ENCODE results near the gene KCNMA1. TPM values are rescaled to one million over a fixed set of nuclear protein-coding genes. Genes with fewer than 3 reads are reported as not detected.

The KCNMA1 gene
- total RNA-seq, 2 donors from 2014 or later, result 0.48 to 0.56 TPM

DNA sequence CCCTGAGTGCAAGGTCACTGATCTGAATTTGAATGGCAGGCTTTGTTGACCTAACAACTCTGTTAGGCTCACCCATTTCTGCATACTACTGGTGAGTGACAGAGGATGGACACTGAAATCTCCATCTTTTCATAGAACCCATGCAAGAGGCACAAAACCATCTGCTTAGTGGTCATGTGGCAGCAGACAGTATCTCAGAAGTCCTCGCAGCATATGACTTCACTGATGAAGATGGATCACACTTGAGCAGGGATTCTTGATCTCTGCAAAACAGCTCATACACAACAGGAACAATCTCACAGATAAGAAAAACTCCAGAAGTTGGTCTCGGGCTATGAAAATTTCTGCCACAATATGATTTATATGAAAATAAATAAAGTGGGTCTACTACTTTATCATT, 487.9 kb downstream of the KCNMA1 start:
- no peaks in the 10 kb centered on the region for H3K9me3 Mint-ChIP-seq

DNA sequence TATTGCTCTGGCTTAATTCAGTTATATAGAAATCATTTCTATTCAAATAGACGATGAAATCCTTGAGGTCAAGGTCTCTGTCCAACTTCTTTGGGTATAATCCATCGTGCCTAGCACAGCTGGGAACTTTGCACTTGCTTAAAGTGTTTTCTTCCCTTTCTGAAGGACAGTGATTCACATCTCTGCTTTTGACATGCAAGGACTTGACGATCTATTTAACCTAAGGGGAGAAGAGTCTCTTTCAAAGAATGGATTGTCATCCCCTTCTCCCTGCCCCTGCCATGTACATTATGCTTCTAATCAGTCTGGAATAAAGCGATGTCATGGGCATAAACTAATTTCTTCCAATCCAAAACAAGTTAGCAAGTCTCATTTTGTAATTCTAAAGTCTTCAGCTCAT, 488.6 kb downstream of the KCNMA1 start:
- no peak for ATAC-seq (replicated peaks)
- no peaks in the 10 kb centered on the region for H3K36me3 Mint-ChIP-seq (ENCODE audit: low read depth)
- no peaks in the 10 kb centered on the region for H3K27me3 Mint-ChIP-seq
- no peaks in the 10 kb centered on the region for H3K9me3 Mint-ChIP-seq
- H3K4me3 Mint-ChIP-seq, result no peak overlapping the region
- no peaks in the 10 kb centered on the region for H3K4me1 Mint-ChIP-seq
- no peak overlapping the region for H3K27ac Mint-ChIP-seq

More for the DNA sequence above, 487.9 kb downstream of the KCNMA1 start:
- Mint-ChIP-seq H3K4me3 (no peak overlapping the region), H3K27me3 (peaks cover 2% of the 10 kb centered on the region), H3K36me3 (ENCODE audit: low read depth) (no peaks in the 10 kb centered on the region), H3K4me1 (no peaks in the 10 kb centered on the region), H3K27ac (no peak overlapping the region)
- ATAC-seq (replicated peaks), result no peak

DNA sequence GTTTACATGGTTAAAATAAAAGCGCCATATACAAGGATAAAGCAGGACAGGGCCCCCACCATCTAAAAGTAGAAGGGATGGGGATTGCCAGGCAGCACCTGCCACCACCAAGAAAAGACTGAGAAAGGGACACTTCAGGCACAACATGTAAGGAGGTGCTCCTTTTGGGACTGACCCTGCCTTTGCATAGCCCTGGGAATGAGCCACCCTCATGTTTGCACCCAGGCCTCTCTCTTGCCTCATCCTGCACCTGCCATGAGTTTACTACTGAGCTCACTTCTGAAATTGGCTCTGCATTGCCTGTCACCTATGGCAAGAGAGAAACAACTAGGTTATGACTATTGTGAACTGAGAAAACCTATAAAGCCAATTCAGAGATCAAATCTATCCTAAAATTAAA, 489.7 kb downstream of the KCNMA1 start:
- H3K36me3 Mint-ChIP-seq (ENCODE audit: low read depth), result no peaks in the 10 kb centered on the region
- H3K27me3 Mint-ChIP-seq, result no peaks in the 10 kb centered on the region
- H3K9me3 Mint-ChIP-seq, result no peaks in the 10 kb centered on the region
- no peak overlapping the region for H3K27ac Mint-ChIP-seq
- H3K4me1 Mint-ChIP-seq, result no peaks in the 10 kb centered on the region
- no peak overlapping the region for H3K4me3 Mint-ChIP-seq
- ATAC-seq (replicated peaks), result no peak

DNA sequence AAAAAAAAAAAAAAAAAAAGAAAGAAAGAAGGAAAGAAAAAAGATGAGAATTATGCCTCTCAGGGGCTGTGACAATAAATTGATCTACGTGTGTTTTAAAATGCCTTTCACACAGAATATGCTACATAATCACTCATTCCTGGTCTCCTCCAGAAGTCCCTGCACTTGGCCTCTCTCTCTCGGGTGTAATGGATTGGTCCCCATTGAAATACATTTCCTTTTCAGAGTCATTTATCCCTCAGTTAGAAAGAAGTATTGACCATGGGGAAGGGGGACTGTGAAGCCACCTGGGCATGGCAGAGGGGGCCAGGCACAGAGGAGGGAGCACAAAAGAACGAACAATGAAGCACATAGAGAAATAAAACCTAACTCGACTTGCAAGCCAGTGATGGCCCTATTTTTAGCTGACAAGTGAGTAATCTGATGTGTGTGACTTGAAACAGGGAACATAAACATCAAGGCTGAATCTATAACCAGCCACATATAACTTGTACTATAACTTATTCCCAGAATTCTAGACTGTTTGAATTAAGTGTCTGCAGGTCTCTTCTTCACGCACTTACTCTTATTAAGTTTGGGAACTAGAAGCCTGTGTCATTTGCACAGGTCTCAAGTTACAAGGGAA, 490.8 kb downstream of the KCNMA1 start:
- H3K27ac Mint-ChIP-seq, result no peak overlapping the region
- H3K4me3 Mint-ChIP-seq, result no peak overlapping the region
- no peaks in the 10 kb centered on the region for H3K9me3 Mint-ChIP-seq
- no peaks in the 10 kb centered on the region for H3K27me3 Mint-ChIP-seq
- no peak for ATAC-seq (replicated peaks)
- H3K4me1 Mint-ChIP-seq, result no peaks in the 10 kb centered on the region
- H3K36me3 Mint-ChIP-seq (ENCODE audit: low read depth), result no peaks in the 10 kb centered on the region

DNA sequence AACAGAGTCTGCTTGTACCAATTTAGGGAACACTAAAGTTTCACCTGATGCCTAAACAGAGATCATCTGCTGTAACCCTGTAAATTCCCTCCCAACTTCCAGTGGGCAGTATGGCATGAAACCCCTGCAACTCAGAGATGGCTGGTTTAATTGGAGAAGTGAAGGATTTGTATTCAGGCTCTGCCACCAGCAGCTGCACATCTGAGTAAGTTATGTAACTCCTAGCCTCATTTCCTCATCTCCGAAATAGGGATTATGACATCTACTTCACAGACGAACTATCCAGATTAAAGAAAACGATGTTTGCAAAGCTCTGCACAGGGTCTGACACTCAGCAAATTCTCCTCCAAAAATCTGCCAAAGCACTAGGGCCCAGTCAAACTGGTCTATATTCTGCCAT, 493.0 kb downstream of the KCNMA1 start:
- Mint-ChIP-seq H3K4me1 (no peaks in the 10 kb centered on the region), H3K9me3 (no peaks in the 10 kb centered on the region), H3K27ac (no peak overlapping the region), H3K4me3 (no peak overlapping the region), H3K36me3 (ENCODE audit: low read depth) (no peaks in the 10 kb centered on the region), H3K27me3 (peaks cover 6% of the 10 kb centered on the region)
- no peak for ATAC-seq (replicated peaks)

DNA sequence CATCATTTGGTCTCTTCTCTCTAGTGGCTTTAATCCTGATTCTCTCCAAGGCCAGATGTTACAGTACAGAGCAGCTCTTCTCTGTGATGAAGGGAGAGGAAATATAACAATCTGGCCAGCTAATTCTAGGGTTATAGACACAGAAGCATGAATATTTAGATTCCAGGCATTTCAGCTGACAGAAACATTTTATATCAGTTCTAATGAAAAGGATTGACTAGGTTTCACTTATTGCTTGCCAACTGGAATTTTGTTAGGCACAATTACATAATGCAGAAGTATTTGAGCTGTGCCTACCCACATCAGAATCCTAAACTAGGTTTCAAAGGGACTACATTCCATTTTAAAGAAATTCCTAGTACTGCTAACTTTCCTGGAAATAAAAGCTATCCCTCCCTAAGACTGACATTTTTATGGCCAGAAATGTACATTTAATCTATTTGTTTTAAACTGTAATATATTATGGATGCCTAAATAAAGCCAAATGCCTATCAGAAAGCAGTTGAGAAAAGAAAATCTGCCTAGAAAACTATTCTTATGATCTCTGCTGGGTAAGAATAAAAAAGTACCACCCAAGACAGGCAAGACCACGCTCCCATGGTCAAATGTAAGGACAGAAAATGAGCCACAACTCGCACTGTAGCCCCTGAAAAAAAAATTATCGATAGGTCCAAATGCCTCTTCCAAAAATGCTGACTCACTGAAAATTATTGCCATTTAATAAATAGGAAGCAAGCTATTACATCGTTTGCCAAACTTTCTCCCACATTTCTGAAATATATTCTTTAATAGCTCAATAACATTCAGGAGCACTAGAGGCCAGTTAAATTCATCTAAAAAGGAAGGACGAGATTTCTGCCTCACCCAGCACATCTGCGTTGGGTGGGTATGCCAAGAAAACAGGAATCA, 498.1 kb downstream of the KCNMA1 start:
- no peak for ATAC-seq (replicated peaks)
- H3K27ac Mint-ChIP-seq, result no peak overlapping the region

DNA sequence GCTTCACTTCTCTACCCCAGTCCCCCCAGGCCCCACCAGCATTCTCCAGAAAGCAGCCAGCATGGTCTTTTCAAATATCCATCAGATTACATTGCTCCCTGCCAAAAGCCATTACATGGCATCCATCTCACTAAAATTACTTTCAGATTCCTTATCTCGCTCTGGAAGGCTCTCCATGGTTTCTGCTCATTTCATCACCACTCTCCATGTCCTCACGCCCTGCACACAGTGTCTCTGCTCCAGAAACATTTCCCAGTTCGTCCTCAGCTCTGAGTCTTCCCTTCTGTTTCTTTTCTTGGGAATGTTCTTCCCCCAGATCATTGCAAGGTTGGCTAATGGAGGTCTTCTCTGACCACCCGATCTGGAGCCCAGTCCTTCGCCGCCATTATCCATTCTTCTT, 499.1 kb downstream of the KCNMA1 start:
- no peak for ATAC-seq (replicated peaks)
- Mint-ChIP-seq H3K36me3 (ENCODE audit: low read depth) (no peaks in the 10 kb centered on the region), H3K9me3 (no peaks in the 10 kb centered on the region), H3K4me3 (no peak overlapping the region), H3K4me1 (no peaks in the 10 kb centered on the region), H3K27ac (no peak overlapping the region), H3K27me3 (peaks cover 9% of the 10 kb centered on the region)

More for the DNA sequence above, 498.1 kb downstream of the KCNMA1 start:
- Mint-ChIP-seq H3K4me1 (no peaks in the 10 kb centered on the region), H3K4me3 (no peak overlapping the region), H3K9me3 (no peaks in the 10 kb centered on the region), H3K36me3 (ENCODE audit: low read depth) (no peaks in the 10 kb centered on the region), H3K27me3 (peaks cover 9% of the 10 kb centered on the region)

DNA sequence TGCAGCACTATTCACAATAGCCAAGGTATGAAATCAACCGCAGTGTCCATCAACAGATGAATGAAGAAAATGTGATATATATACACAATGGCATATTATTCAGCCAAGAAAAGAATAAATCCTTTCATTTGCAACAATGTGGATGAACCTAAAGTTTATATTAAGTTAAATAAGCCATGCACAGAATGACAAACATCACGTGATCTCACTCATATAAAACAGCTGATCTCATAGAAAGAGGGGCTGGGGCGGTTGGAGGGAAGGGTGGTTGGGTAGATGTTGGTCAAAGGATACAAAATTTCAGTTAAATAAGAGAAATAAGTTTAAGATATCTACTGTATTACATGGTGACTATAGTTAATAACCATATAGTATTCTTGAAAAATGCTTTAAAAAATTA, 502.1 kb downstream of the KCNMA1 start:
- peaks cover 15% of the 10 kb centered on the region for H3K27me3 Mint-ChIP-seq
- ATAC-seq (replicated peaks), result no peak
- H3K4me3 Mint-ChIP-seq, result no peak overlapping the region
- no peaks in the 10 kb centered on the region for H3K4me1 Mint-ChIP-seq
- no peaks in the 10 kb centered on the region for H3K9me3 Mint-ChIP-seq
- H3K27ac Mint-ChIP-seq, result no peak overlapping the region
- no peaks in the 10 kb centered on the region for H3K36me3 Mint-ChIP-seq (ENCODE audit: low read depth)

DNA sequence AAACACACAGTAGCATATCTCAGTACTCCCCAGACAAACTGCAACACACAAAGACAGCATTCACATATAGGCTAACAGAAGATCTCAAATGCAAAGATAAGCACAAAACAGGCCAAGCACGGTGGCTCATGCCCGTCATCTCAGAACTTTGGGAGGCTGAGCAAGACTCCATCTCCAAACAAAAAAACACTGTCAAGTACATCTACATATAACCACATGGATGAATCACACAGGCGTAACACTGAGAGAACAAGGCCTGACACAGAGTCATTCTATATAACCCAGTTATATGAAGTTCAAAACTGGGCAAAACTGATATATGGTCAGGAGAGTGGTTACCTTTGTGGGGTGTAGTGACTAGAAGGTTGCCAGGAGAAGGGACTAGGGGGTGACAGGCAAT, 506.4 kb downstream of the KCNMA1 start:
- ATAC-seq (replicated peaks), result no peak
- H3K27me3 Mint-ChIP-seq, result peaks cover 19% of the 10 kb centered on the region
- H3K27ac Mint-ChIP-seq, result no peak overlapping the region
- no peaks in the 10 kb centered on the region for H3K36me3 Mint-ChIP-seq (ENCODE audit: low read depth)
- H3K4me3 Mint-ChIP-seq, result no peak overlapping the region
- H3K9me3 Mint-ChIP-seq, result no peaks in the 10 kb centered on the region
- H3K4me1 Mint-ChIP-seq, result no peaks in the 10 kb centered on the region

DNA sequence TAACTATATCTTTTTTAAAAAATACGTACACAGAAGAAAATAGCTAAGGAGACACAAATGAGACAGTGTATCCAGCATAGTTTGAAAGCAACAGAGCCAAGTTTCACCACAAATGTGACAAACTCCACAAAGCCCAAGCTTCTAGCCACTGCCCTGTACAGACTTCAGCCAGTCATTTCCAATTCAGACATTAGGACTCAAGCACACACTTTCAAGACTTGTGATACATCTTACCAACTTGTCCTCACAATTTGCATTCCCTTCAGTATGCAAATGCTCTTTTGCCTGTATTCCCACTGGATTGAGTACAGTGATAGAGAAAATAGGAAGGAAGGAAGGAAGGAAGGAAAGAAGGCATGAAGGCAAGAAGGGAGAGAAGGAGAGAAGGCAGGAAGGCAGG, 510.4 kb downstream of the KCNMA1 start:
- no peak overlapping the region for H3K27ac Mint-ChIP-seq
- no peaks in the 10 kb centered on the region for H3K4me1 Mint-ChIP-seq
- no peak overlapping the region for H3K4me3 Mint-ChIP-seq
- no peak for ATAC-seq (replicated peaks)
- H3K27me3 Mint-ChIP-seq, result peaks cover 19% of the 10 kb centered on the region
- no peaks in the 10 kb centered on the region for H3K9me3 Mint-ChIP-seq
- H3K36me3 Mint-ChIP-seq (ENCODE audit: low read depth), result no peaks in the 10 kb centered on the region

DNA sequence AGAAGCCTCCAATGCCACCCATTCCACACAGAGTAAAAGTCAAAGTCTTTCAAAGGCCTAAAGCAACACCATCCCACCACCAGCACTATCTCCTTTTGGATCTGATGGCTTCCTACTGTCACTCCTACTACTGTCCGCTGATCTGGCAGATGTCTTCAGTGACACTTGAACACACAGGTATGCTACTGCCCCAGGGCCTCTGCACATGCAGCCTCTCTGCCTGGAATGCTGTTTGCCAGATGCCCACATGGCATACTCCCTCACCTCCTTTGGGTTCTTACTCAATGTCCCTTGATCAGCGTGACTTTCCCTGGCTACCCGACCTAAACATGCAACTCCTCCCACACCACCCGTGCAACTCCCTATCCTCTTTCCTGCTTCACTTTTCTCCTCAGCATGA, 512.4 kb downstream of the KCNMA1 start:
- no peak for ATAC-seq (replicated peaks)
- H3K9me3 Mint-ChIP-seq, result no peaks in the 10 kb centered on the region
- H3K4me1 Mint-ChIP-seq, result no peaks in the 10 kb centered on the region
- H3K27me3 Mint-ChIP-seq, result peaks cover 11% of the 10 kb centered on the region
- no peaks in the 10 kb centered on the region for H3K36me3 Mint-ChIP-seq (ENCODE audit: low read depth)
- no peak overlapping the region for H3K4me3 Mint-ChIP-seq
- no peak overlapping the region for H3K27ac Mint-ChIP-seq

DNA sequence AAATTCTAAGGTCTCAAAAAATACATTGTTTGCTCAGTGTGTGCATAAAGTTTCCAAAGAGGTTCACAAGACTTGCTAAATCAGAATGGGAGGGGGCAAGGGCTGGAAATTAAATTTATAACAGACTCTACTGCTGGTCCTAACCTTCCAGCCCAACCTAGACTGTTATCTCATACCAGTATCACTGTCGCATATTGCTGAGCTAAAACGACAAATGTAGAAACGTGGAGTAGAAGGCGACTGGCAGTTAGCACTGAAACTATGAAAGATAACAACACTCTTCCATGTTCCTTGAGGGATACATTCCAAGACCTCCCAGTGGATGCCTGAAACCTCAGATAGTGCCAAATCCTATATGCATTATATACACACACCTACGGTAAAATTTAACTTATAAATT, 514.3 kb downstream of the KCNMA1 start:
- Mint-ChIP-seq H3K27me3 (peaks cover 14% of the 10 kb centered on the region), H3K4me1 (no peaks in the 10 kb centered on the region)

DNA sequence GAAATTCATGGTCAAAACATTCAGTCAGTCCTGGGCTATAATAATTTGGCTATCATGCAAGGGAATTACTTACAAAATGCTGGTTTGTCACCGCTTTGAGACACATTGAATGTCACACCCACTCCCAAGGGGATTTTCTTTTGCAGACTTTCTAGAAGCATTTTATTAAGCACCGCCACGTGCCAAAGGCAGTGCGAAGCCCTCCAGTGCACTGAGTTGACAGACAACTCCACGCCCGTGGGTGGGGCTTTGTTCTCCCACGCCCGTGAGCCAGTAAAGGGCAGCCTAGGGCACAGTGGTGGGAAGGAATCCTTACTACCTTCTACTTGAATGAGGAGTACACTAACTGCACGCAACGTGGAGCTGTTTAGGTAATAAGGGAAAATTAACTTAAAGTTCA, 515.8 kb downstream of the KCNMA1 start:
- H3K4me1 Mint-ChIP-seq, result no peaks in the 10 kb centered on the region
- no peak overlapping the region for H3K27ac Mint-ChIP-seq
- H3K36me3 Mint-ChIP-seq (ENCODE audit: low read depth), result no peaks in the 10 kb centered on the region
- H3K27me3 Mint-ChIP-seq, result peaks cover 13% of the 10 kb centered on the region
- no peak overlapping the region for H3K4me3 Mint-ChIP-seq
- H3K9me3 Mint-ChIP-seq, result no peaks in the 10 kb centered on the region
- ATAC-seq (replicated peaks), result no peak

More for the DNA sequence above, 514.3 kb downstream of the KCNMA1 start:
- no peak overlapping the region for H3K4me3 Mint-ChIP-seq
- no peaks in the 10 kb centered on the region for H3K36me3 Mint-ChIP-seq (ENCODE audit: low read depth)
- H3K27ac Mint-ChIP-seq, result no peak overlapping the region
- no peak for ATAC-seq (replicated peaks)
- no peaks in the 10 kb centered on the region for H3K9me3 Mint-ChIP-seq

DNA sequence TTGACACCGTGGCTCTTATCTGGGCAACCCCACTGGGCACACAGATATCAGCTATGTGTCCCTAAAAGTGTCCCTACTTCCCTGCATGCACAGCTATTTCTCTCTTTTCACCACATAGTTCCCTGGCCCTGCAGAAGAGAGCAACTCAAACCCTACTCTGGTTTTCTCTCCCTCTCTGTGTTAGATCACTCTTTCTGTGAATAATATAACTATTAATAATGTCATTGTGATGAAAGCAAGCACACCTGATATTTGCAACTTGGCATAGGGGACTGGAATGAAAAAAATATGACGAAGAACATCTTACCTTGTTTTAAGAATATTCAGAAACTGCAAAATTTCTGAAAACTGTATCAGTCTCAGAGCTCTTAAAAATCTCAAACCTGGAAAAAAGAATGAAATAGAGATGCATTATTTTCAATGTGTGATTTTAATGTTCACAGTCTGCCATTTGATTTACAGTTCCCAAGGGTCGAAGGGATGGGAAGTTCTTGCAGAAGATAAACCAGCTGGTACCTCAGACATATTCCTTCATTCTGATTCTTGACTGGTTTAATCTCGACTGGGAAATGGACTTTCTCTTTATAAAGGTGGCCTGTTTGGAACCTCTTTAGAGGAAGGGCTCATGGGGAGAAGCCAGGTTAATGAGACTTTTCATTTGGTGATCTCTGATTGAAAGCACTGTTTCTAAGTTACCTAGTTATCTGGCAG, 516.8 kb downstream of the KCNMA1 start:
- no peaks in the 10 kb centered on the region for H3K36me3 Mint-ChIP-seq (ENCODE audit: low read depth)
- H3K27ac Mint-ChIP-seq, result no peak overlapping the region
- H3K4me1 Mint-ChIP-seq, result no peaks in the 10 kb centered on the region
- H3K4me3 Mint-ChIP-seq, result no peak overlapping the region
- H3K9me3 Mint-ChIP-seq, result no peaks in the 10 kb centered on the region
- peaks cover 18% of the 10 kb centered on the region for H3K27me3 Mint-ChIP-seq
- no peak for ATAC-seq (replicated peaks)

DNA sequence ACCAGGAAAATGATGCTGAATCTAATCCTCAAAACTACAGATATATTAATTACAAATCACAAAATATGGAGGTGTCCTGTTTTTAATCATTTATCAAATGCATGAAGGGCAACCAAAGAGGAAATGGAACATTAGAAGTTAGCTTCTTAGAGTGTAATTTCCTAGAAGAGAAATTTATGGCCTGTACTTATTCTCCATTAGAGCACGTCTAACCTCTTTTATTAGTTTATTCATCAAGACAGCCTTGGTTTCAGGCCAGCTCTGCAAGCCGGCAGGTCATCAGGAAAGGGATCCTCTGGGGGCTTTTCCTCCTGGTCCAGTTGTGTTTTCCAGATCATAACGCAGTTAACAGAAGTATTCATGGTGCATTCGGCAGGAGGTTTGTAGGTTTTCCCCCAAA, 517.6 kb downstream of the KCNMA1 start:
- no peaks in the 10 kb centered on the region for H3K36me3 Mint-ChIP-seq (ENCODE audit: low read depth)
- no peaks in the 10 kb centered on the region for H3K9me3 Mint-ChIP-seq
- no peak overlapping the region for H3K27ac Mint-ChIP-seq
- no peak for ATAC-seq (replicated peaks)
- H3K27me3 Mint-ChIP-seq, result peaks cover 14% of the 10 kb centered on the region
- no peak overlapping the region for H3K4me3 Mint-ChIP-seq
- no peaks in the 10 kb centered on the region for H3K4me1 Mint-ChIP-seq

Data from activated T-helper 17 cell treated with anti-CD3 and anti-CD28 coated beads, Interleukin-2, amount 50 U/mL, for 72 hours (primary cell).